NCI-H128 (cell line): ENCODE results near the gene CERS1.
A peak's percentile ranks its signal among the peaks of the same experiment; 100 is the strongest.

ENCODE experiments used
- DNase-seq: peaks from one replicate; lab custom pipeline; 2025; ENCODE audit not compliant: unreplicated experiment; lab: John Stamatoyannopoulos, UW

Gene CERS1

DNA sequence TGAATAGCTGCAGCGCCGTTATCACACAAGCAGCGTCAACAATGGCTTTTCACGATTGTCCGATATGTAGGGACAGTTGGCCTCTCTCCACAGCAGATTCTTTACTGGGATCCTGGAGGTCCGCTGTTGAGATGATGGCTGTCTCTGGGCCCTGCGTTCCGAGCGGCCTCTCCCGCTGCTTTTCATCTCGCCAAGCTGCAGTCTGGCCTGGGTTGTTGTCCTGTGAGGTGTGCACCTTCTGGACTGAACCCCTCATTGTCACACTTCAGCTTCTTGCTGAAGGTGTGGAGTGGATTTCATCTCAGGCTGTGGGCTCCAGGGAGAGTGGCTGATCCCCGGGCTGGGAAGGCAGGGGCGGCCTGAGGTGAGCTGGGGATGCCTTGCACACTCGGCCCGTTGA, 54.6 kb downstream of the CERS1 start:
- no peak for DNase-seq

DNA sequence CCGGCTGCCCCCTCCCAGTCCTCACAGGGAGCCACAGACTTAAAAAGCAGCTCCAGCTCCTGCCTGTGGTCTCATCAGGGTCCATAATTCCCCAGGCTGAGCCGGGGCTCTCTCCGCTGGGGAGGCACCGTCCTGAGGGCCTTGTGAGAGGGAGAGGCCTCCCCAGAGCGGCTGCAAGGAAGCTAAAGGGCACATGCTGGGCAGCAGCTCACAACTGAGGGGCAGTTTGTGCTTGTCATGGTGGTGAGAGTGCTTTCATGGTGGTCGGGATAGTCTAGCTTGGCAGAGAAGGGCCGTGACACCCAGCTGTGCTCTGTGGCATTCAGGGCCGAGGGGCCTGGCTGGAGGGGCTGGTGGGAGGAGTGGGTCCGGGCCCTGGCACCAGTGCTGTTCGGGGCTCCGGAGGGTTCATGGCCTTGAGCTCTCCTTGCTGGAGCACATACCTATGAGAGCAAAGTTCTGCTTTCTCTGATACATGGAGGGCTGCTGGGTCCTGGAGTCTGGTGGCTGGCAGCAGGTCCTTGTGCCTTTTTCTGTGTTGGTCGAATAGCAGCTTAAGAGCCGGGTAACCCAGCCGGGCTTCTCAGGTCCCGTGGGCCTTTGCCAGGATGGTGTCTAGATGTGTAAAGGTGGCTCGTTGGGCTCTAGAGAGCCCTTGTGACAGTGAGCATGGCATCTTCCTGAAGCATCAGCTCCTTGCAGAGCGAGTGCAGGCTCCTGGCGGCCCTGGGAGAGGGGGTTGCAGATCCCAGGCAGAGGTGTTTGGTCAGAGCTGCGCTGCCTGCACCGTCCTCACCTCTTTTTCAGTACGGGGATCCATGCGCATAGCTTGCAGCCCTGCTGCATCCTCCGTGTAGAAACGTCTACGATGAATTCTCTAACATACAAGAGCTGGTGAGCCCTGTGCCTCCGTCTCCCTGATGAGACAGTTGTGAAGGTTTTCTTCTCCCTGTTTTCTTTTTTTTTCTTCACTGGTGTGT, 55.4 kb downstream of the CERS1 start:
- no peak for DNase-seq

DNA sequence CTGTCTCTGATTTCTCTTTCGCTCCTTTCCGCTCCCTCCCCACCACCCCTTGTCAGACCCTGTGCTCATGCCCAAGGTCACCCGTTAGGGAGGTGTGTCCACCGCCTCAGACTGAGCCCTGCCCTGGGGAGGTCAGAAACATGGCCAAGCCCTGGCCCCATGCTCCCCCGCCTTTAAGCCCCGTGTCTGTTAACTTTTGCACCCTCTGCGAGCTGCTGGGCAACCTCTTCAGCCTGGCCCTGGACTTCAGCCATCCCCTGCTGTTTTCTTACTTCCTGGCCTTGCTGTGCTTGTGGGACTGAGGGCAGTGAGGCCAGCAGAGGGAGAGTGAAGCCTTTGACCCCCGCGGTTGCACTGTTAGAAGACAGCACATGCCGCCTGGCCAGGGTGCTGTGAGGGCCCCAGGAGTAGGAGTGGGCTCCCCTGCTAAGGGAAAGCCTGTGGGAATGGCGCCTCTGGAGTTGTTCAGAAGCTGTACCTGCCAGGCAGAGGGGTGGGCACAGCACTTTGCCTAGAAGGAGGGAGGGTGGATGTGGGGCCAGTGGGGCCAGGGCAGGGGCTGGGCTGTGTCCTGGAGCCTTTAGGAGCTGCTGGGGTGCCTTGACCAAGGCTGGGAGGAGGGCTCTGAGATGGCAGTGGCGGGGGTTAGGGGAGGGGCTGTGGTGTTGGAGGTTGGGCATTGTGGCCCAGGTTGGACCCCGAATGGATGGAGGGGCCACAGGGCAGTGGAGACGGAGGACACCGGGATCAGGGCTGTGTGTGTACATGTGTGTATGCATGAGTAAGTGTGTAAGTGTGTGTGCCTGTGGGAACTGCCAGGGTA, 56.3 kb downstream of the CERS1 start:
- DNase-seq, result no peak

DNA sequence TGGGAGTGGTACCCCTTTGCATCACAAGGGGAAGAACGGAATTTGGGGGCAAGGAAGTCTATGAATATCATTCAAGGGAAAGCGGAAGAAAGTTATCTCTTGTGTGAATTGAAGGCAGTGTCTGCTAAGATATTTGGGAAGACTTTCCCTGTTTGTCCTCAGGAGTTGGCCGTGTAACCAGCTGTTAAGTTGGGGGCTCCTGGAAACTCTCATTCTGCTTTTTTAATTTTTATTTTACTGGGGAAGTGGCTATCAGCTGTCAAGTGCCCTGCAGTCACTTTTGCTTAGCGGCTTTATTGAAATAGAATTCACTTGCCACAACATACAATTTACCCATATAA, 61.3 kb downstream of the CERS1 start:
- no peak for DNase-seq

DNA sequence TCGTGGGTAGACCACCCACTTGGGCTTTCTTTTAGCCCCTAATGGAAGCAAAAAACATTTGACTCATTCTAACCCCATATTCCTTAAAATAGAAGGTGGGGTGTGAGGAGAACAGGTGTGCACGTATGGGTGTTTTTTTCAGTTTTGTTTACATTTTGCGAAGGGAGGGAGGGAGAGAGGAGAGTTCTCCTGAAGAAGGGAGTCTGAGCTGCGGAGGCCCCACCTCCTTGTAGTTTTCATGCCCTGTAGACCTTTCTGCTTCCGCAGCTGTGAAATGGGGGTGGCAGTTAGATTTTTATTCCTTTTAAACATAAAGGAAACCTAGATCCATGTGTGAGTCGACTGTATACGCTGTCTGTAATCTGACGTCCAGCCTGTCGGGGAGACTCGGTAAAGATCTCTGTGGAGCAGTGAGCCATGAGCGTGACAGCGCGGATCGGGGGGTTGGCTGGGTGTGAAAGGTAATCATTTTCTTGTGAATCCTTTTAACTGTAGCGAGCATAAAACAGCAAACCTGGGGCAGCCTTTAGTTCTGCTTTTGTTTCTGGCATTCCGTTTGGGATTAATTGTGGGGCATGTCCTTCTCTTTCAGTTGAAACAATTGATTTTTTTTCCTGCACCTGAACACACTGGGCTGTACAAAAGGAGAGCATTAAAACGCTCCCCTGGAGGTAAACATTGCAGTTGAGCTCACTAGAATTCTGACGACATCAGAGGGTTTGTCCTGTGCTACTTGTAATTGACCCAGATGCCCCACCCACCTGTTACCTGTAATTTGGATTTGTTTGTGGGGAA, 61.9 kb downstream of the CERS1 start:
- DNase-seq, result no peak

DNA sequence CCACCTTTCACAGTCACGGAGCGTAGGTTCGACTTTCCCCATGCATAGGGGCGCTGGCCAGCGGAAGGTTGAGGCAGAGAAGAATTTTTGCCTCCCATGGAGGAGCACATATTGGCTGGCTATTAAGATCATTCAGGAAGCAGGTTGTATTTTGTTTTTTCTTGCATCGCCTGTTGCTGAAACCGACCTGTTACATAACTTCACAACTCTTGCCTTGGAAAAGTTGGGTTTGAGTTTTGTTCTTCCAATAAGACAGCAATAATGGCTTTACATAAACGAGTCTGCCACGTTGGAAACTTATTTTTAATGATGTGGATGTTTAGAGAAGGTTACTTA, 62.8 kb downstream of the CERS1 start:
- no peak for DNase-seq

DNA sequence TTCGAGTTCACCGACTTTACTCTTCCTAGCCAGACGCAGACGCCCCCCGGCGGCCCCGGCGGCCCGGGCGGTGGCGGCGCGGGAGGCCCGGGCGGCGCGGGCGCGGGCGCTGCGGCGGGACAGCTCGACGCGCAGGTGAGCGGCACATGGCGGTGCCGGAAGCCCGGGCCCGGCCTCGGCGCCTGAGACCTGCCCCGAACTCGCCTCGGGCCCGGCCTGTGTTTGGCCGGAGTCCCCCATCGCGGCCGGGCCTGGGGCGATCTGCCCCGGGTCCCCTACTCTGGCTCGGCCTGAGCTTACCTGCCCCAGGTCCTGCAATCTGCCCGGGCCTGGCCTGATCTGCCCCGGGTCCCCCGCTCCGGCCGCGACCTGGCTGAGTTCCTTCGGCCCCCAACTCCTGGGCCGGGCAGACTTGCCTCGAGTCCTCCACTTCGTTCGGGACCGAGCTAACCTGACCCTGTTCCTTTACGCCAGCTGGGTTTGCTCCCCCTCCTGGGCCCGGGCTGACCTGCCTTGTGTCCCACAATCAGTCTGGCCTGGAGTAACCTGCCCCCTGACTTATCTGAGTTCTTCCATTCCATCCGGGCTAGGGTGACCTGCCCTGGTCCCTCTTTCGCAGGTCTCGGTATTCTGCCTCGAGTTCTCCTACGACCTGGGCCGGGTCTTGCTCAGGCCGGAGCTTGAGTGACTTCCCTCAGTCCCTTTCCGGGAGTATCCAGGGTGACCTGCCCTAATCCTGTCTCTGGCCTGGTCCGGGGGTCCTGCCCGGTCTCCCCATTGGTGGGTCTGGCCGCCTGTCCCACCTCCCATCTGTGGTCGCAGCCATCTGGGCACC, 63.4 kb downstream of the CERS1 start:
- no peak for DNase-seq

DNA sequence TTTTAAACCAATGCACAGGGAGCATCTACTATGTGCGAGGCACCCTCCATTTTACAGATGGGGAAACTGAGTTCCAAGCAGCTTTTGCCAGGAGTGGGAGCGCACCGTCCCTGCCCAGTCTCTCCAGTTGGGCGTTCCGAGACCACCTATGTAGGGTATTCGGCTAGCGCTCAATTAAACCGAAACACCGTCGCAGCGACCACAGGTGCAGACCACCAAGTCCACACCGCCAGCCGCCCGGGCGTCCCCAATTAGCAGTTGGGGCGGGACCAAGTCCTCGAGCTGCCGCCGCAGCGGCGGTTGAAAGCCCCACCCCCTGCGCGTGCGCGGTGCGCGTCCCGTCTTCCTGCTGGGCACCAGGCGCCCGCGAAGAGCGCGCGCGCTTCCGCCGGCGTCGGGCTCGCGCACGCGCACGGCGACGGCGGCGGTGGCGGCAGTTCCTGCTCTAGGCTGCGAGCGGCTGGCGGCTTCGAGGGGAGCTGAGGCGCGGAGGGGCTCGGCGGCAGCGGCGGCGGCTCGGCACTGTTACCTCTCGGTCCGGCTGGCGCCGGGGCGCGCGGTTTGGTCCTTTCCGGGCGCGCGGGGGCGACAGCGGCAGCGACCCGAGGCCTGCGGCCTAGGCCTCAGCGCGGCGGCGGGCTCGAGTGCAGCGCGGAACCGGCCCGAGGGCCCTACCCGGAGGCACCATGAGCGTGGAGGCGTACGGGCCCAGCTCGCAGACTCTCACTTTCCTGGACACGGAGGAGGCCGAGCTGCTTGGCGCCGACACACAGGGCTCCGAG, 64.2 kb downstream of the CERS1 start, which contains the start of gene UPF1:
TSS of gene UPF1 (plus strand) at position 436 of the 782 bp plus-strand sequence. CDS start at position 687, 251 bp downstream.
- DNase-seq, result peak; percentile 90

DNA sequence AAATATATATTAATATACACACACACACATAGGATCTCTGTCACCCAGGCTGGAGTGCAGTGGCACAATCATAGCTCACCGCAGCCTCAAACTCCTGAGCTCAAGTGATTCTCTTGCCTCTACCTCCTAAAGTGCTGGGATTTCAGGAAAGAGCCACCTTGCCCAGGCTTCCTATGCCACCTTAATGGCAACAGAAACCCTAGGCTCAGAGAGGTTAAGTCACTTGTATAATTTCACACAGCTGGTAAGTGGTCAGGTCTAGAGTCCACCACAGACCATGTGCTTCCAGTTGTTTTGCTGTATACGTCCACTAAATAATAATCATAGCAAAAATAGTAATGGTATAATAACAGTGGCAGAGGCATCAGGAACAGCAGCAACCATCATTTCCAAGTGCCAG, 65.5 kb downstream of the CERS1 start:
- no peak for DNase-seq

DNA sequence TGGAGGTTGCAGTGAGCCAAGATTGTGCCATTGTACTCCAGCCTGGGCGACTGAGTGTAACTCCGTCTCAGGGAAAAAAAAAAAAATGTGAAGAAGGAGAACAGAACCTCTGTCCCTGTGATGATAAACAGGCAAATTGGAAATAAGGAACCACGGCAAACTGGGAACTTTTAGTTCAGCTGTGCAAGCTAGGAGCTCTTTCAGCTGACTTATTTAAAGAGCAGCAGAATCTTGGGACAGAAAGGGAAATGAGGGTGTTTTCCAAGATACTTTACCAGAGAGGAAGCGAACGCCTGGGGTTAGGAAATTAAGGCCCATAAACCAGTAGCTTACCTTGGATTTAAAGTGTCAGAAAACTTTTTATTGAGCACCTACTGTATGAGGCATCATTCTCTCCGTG, 67.2 kb downstream of the CERS1 start:
- DNase-seq, result no peak
